Muscle layer of duodenum (tissue), 2 donors: ENCODE measurements around the gene MTCL1.

ENCODE experiments used
- H3K27ac ChIP-seq: one replicate; pipeline ENCODE4 v1.7.0; 2013; ENCODE audit warnings: mild to moderate bottlenecking, low read length
- H3K27me3 ChIP-seq: one replicate; pipeline ENCODE4 v1.7.0; 2013; ENCODE audit warnings: low read depth, mild to moderate bottlenecking, control low read depth, low read length
- H3K36me3 ChIP-seq, 2 donors: one replicate each; pipeline ENCODE4 v1.7.0; 2013; ENCODE audit warnings: low read length in 2 of 2, control low read depth in 1 of 2, mild to moderate bottlenecking in 1 of 2; ENCODE audit not compliant: insufficient read depth in 2 of 2, control insufficient read depth in 1 of 2
- H3K4me1 ChIP-seq, 2 donors: one replicate each; pipeline ENCODE4 v1.7.0; 2013; ENCODE audit warnings: low read length in 2 of 2, mild to moderate bottlenecking in 2 of 2, control low read depth in 1 of 2, moderate library complexity in 1 of 2; ENCODE audit not compliant: insufficient read depth in 2 of 2, control insufficient read depth in 1 of 2
- H3K4me3 ChIP-seq, 2 donors: one replicate each; pipeline ENCODE4 v1.7.0; 2013; ENCODE audit warnings: low read length in 2 of 2, low read depth in 1 of 2, mild to moderate bottlenecking in 1 of 2
- H3K9me3 ChIP-seq, 2 donors: one replicate each; pipeline ENCODE4 v1.7.0; 2013; ENCODE audit warnings: low read length in 2 of 2, control low read depth in 1 of 2, mild to moderate bottlenecking in 1 of 2; ENCODE audit not compliant: control insufficient read depth in 1 of 2
- donor health status: healthy.

Gene MTCL1

GRCh38 chr18:8865934-8866333 is 160.6 kb downstream of the MTCL1 start:
- Histone ChIP-seq H3K27ac (no peak overlapping the region), H3K4me1 (no peaks in the 10 kb centered on the region), H3K9me3 (no peaks in the 10 kb centered on the region), H3K4me3 (no peak overlapping the region), H3K36me3 (no peaks in the 10 kb centered on the region), H3K27me3 (no peaks in the 10 kb centered on the region)

GRCh38 chr18:8866679-8867078 is 161.3 kb downstream of the MTCL1 start:
- Histone ChIP-seq H3K4me3 (no peak overlapping the region), H3K27ac (no peak overlapping the region), H3K4me1 (no peaks in the 10 kb centered on the region), H3K9me3 (no peaks in the 10 kb centered on the region), H3K27me3 (no peaks in the 10 kb centered on the region), H3K36me3 (no peaks in the 10 kb centered on the region)

GRCh38 chr18:8868276-8868675 is 162.9 kb downstream of the MTCL1 start:
- H3K27ac ChIP-seq = no peak overlapping the region
- H3K4me1 ChIP-seq = no peaks in the 10 kb centered on the region
- no peaks in the 10 kb centered on the region for H3K27me3 ChIP-seq
- no peaks in the 10 kb centered on the region for H3K36me3 ChIP-seq
- H3K9me3 ChIP-seq = no peaks in the 10 kb centered on the region
- H3K4me3 ChIP-seq = no peak overlapping the region

- Histone ChIP-seq H3K27ac (no peak overlapping the region), H3K36me3 (no peaks in the 10 kb centered on the region), H3K27me3 (no peaks in the 10 kb centered on the region), H3K4me3 (no peak overlapping the region), H3K9me3 (no peaks in the 10 kb centered on the region), H3K4me1 (no peaks in the 10 kb centered on the region)
Observed at GRCh38 chr18:8868779-8869415, 163.5 kb downstream of the MTCL1 start.

- Histone ChIP-seq H3K4me1 (no peaks in the 10 kb centered on the region), H3K9me3 (no peaks in the 10 kb centered on the region), H3K27ac (no peak overlapping the region)
Observed at GRCh38 chr18:8869696-8870095, 164.3 kb downstream of the MTCL1 start.

GRCh38 chr18:8870528-8870927 is 165.2 kb downstream of the MTCL1 start:
- Histone ChIP-seq H3K9me3 (no peaks in the 10 kb centered on the region), H3K36me3 (no peaks in the 10 kb centered on the region), H3K27me3 (peaks cover 4% of the 10 kb centered on the region), H3K4me1 (no peaks in the 10 kb centered on the region), H3K4me3 (no peak overlapping the region), H3K27ac (no peak overlapping the region)

More at GRCh38 chr18:8869696-8870095, 164.3 kb downstream of the MTCL1 start:
- H3K36me3 ChIP-seq = no peaks in the 10 kb centered on the region
- H3K4me3 ChIP-seq = no peak overlapping the region
- peaks cover under 1% of the 10 kb centered on the region for H3K27me3 ChIP-seq

GRCh38 chr18:8871489-8871888 is 166.1 kb downstream of the MTCL1 start:
- no peak overlapping the region for H3K4me3 ChIP-seq
- H3K27me3 ChIP-seq = peaks cover 4% of the 10 kb centered on the region
- H3K27ac ChIP-seq = no peak overlapping the region
- H3K36me3 ChIP-seq = no peaks in the 10 kb centered on the region
- no peaks in the 10 kb centered on the region for H3K9me3 ChIP-seq
- H3K4me1 ChIP-seq = no peaks in the 10 kb centered on the region

GRCh38 chr18:8874872-8875271 is 169.5 kb downstream of the MTCL1 start:
- H3K27me3 ChIP-seq = peaks cover 4% of the 10 kb centered on the region
- H3K27ac ChIP-seq = no peak overlapping the region
- H3K9me3 ChIP-seq = no peaks in the 10 kb centered on the region
- H3K36me3 ChIP-seq = no peaks in the 10 kb centered on the region
- H3K4me3 ChIP-seq = no peak overlapping the region
- no peaks in the 10 kb centered on the region for H3K4me1 ChIP-seq

- no peak overlapping the region for H3K4me3 ChIP-seq
- H3K36me3 ChIP-seq = no peaks in the 10 kb centered on the region
- no peaks in the 10 kb centered on the region for H3K9me3 ChIP-seq
- no peaks in the 10 kb centered on the region for H3K4me1 ChIP-seq
- H3K27ac ChIP-seq = no peak overlapping the region
- H3K27me3 ChIP-seq = peaks cover 4% of the 10 kb centered on the region
Observed at GRCh38 chr18:8876887-8877286, 171.5 kb downstream of the MTCL1 start.

- Histone ChIP-seq H3K36me3 (no peaks in the 10 kb centered on the region), H3K9me3 (peaks cover 0 to 2% of the 10 kb centered on the region in 2 donors), H3K27ac (no peak overlapping the region), H3K27me3 (no peaks in the 10 kb centered on the region), H3K4me3 (no peak overlapping the region), H3K4me1 (no peaks in the 10 kb centered on the region)
Observed at GRCh38 chr18:8881103-8881502, 175.7 kb downstream of the MTCL1 start.
